Epithelial cell of esophagus (primary cell): ENCODE measurements around the gene CACNA2D1.

Experiments
- DNase-seq: peaks from one replicate; pipeline ENCODE4 v3.0.0; 2010; ENCODE audit warnings: low read depth
- H3K4me3 ChIP-seq: 2 replicates; pipeline ENCODE4 v1.5.1; 2011; ENCODE audit warnings: mild to moderate bottlenecking, low read length, control low read depth
- CTCF ChIP-seq: IDR thresholded peaks from 2 replicates; pipeline ENCODE4 v1.5.1; 2011; ENCODE audit warnings: low read depth, mild to moderate bottlenecking, low read length, control low read depth, inconsistent platforms; ENCODE audit not compliant: insufficient read depth; ENCODE audit errors: missing control alignments

Gene CACNA2D1

GRCh38 chr7:81956520-81956919 is 487.1 kb downstream of the CACNA2D1 start:
- peak; percentile 38 for TF ChIP-seq CTCF
- peak; percentile 23 for DNase-seq
- H3K4me3 ChIP-seq = no peak overlapping the region

DNA sequence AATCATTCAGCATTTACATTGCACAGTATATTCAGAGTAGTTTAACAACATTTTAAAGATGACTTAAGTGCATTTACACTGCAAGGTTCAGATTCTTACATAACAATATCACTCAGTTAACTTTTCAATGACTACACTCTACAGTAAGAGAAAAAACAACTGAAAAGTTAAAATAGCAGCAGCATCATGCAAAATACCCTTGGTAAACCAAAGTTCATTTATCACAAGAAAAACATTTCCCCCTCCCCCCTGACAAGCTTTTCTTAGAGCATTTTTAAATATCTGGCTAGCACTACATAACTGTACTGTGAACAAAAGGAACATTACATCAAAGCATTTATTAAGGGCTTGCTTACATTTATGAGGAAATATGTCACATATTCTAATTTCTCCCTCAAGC is 494.3 kb downstream of the CACNA2D1 start:
- no peak overlapping the region for H3K4me3 ChIP-seq
- DNase-seq = no peak
- no peak for TF ChIP-seq CTCF

DNA sequence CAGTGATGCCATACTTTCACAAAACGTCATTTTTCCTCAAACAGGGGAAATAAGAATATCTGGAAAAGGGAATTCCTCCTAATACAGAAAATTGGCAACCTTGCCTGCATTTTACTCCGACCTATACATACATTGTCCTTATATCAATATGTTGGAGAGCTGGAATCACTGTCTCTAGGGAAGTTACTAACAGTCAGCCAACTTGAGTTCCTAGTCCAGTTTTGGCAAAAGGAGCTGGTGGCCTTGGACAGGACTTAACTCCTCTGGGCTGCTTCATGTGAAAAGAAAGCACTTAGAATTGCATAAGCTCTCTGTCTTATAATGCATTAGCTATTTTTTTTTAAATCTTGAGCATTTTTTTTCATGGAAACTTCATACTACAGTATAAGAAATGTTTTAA is 499.5 kb downstream of the CACNA2D1 start:
- no peak for DNase-seq

GRCh38 chr7:81937091-81937490 is 506.5 kb downstream of the CACNA2D1 start:
- H3K4me3 ChIP-seq = no peak overlapping the region
- peak; percentile 8 for DNase-seq
- TF ChIP-seq CTCF = no peak

More for the DNA sequence above, 499.5 kb downstream of the CACNA2D1 start:
- no peak overlapping the region for H3K4me3 ChIP-seq
- no peak for TF ChIP-seq CTCF

- no peak overlapping the region for H3K4me3 ChIP-seq
- DNase-seq = no peak
- TF ChIP-seq CTCF = no peak
These were observed 508.8 kb downstream of the CACNA2D1 start for GRCh38 chr7:81934596-81935301.

DNA sequence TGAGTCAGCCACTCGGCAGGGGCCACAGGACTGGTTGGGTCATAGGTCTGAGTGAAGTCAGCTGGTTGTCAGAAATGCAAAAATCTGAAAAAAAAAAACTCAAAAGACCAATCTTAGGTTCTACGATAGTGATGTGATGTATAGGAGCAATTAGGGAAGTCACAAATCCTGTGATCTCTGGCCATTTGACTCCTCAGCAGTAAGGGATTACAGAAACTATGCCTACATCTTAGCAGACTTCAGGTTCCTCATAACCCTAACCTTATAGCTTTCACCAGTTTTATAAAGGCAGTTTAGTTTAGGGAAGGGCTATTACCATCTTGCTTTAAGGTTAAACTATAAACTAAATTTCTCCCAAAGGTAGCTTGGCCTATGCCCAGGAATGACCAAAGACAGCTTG is 510.6 kb downstream of the CACNA2D1 start:
- TF ChIP-seq CTCF = no peak
- no peak for DNase-seq
- no peak overlapping the region for H3K4me3 ChIP-seq

GRCh38 chr7:81929386-81929785 is 514.2 kb downstream of the CACNA2D1 start:
- no peak overlapping the region for H3K4me3 ChIP-seq
- TF ChIP-seq CTCF = no peak
- DNase-seq = no peak
